Esophagus muscularis mucosa (tissue), 4 donors: ENCODE results near the gene NT5DC1. TPM values are rescaled to one million over a fixed set of nuclear protein-coding genes. Genes with fewer than 3 reads are reported as not detected.

Experiments used
- DNase-seq: peaks from one replicate; pipeline ENCODE4 v3.0.0-alpha.2; 2017; ENCODE audit errors: extremely low spot score
- H3K27ac ChIP-seq, 4 donors: fragments of 200-600 bp; sonication (generic); replicated peaks in 1 of 4; 1 replicate in 3 of 4; 2 replicates in 1 of 4; pipeline ENCODE4 v1.5.1; 2016 to 2019; ENCODE audit warnings: mild to moderate bottlenecking in 1 of 4
- H3K27me3 ChIP-seq, 4 donors: fragments of 200-600 bp; sonication (generic); one replicate each; pipeline versions ENCODE4 v1.5.1 to v1.6.0; 2016 to 2019
- H3K36me3 ChIP-seq, 4 donors: fragments of 200-600 bp; sonication (generic); one replicate each; pipeline ENCODE4 v1.5.1; 2016 to 2019
- H3K4me1 ChIP-seq, 4 donors: fragments of 200-600 bp; sonication (generic); one replicate each; pipeline ENCODE4 v1.5.1; 2016 to 2019
- H3K4me3 ChIP-seq, 4 donors: fragments of 200-600 bp; sonication (generic); 1 replicate in 2 of 4; 2 replicates in 2 of 4; pipeline ENCODE4 v1.5.1; 2016 to 2019; ENCODE audit warnings: mild to moderate bottlenecking in 4 of 4, moderate library complexity in 1 of 4
- H3K9me3 ChIP-seq, 4 donors: fragments of 200-600 bp; sonication (generic); 1 replicate in 3 of 4; 2 replicates in 1 of 4; pipeline ENCODE4 v1.5.1; 2016 to 2019
- CTCF ChIP-seq, 3 experiments: fragments of 200-600 bp in 2 of 3; fragments of 450-650 bp in 1 of 3; sonication (generic) in 2 of 3; IDR thresholded peaks; one replicate each; pipeline ENCODE4 v1.5.1; 2017 to 2019; ENCODE audit warnings: antibody characterized with exemption in 3 of 3, mild to moderate bottlenecking in 2 of 3, moderate library complexity in 1 of 3
- EP300 ChIP-seq: sonication (generic); formaldehyde crosslinking; IDR thresholded peaks from one replicate; pipeline ENCODE4 v1.6.1; 2017; ENCODE audit warnings: antibody characterized with exemption
- POLR2A ChIP-seq: fragments of 450-650 bp; IDR thresholded peaks from one replicate; pipeline ENCODE4 v1.6.1; 2017; ENCODE audit warnings: antibody characterized with exemption, moderate library complexity, mild to moderate bottlenecking, low read depth
- POLR2AphosphoS5 ChIP-seq, 2 donors: sonication (generic); formaldehyde crosslinking; IDR thresholded peaks; one replicate each; pipeline ENCODE4 v1.6.1; 2017; ENCODE audit warnings: antibody characterized with exemption in 2 of 2
- WGBS: methylation state at CpG from one replicate; pipeline ENCODE4 v1.1.5; 2018; 5-methylcytosine and 5-hydroxymethylcytosine counted together
- intact Hi-C: fragments of 100-400 bp; cut with DNase I; formaldehyde crosslinking; loops from one replicate; pipeline ENCODE4 v1.15.1; 2023
- total RNA-seq, 4 donors: library from RNA; depleted of rRNA; stranded (reverse); fragments of >200 nt; gene quantifications; one replicate each; pipeline versions ENCODE4 v1.1.0 to v1.2.1, GENCODE V29; 2016

The NT5DC1 gene
- total RNA-seq, 4 donors from 2014 or later, result 4.1 to 8.4 (median 6.7) TPM

GRCh38 chr6:116267836-116268588, 167.4 kb downstream of the NT5DC1 start:
- peaks cover 0 to 19% (median 1%) of the 10 kb centered on the region in 4 donors for H3K4me1 ChIP-seq
- no peak overlapping the region for H3K4me3 ChIP-seq
- H3K9me3 ChIP-seq, result no peaks in the 10 kb centered on the region
- intact Hi-C loops, result no loop called here
- WGBS, result 54% methylated on average over 3 of the region's 3 CpGs
- DNase-seq, result no peak
- no peaks in the 10 kb centered on the region for H3K27me3 ChIP-seq
- no peak for TF ChIP-seq EP300
- no peak for TF ChIP-seq POLR2AphosphoS5 (IDR thresholded peaks at IDR 0.05)
- TF ChIP-seq CTCF (IDR thresholded peaks at IDR 0.05), result no peak
- TF ChIP-seq POLR2A, result no peak
- peaks cover 0 to 15% (median 3%) of the 10 kb centered on the region in 4 donors for H3K36me3 ChIP-seq
- no peak overlapping the region for H3K27ac ChIP-seq

- Histone ChIP-seq H3K27me3 (no peaks in the 10 kb centered on the region), H3K4me1 (peaks cover 0 to 24% (median 4%) of the 10 kb centered on the region in 4 donors), H3K36me3 (peaks cover 0 to 20% (median 9%) of the 10 kb centered on the region in 4 donors), H3K27ac (no peak overlapping the region), H3K4me3 (no peak overlapping the region), H3K9me3 (no peaks in the 10 kb centered on the region)
- no peak for DNase-seq
- TF ChIP-seq CTCF (IDR thresholded peaks at IDR 0.05) (peak; percentile 60 to 78 (median 62)), POLR2AphosphoS5 (IDR thresholded peaks at IDR 0.05) (no peak), EP300 (no peak), POLR2A (no peak)
- WGBS, result 23% methylated on average over 3 of the region's 3 CpGs
- intact Hi-C loops, result no loop called here
Observed at GRCh38 chr6:116268589-116269293, 168.1 kb downstream of the NT5DC1 start.

- peaks cover 0 to 21% (median 17%) of the 10 kb centered on the region in 4 donors for H3K36me3 ChIP-seq
- DNase-seq, result no peak
- TF ChIP-seq CTCF (IDR thresholded peaks at IDR 0.05) (no peak), POLR2A (no peak), EP300 (no peak), POLR2AphosphoS5 (IDR thresholded peaks at IDR 0.05) (no peak)
- H3K27me3 ChIP-seq, result no peaks in the 10 kb centered on the region
- no peak overlapping the region for H3K27ac ChIP-seq
- no peak overlapping the region for H3K4me3 ChIP-seq
- H3K9me3 ChIP-seq, result no peaks in the 10 kb centered on the region
- H3K4me1 ChIP-seq, result peaks cover 18 to 48% (median 27%) of the 10 kb centered on the region in 4 donors
- WGBS, result 81% methylated on average over 2 of the region's 2 CpGs
- intact Hi-C loops, result loop anchor here (5.0 kb wide), 1 partner anchor 266 kb away; no protein-coding TSS in a partner anchor
Observed at GRCh38 chr6:116271149-116271708, 170.6 kb downstream of the NT5DC1 start.

- Histone ChIP-seq H3K36me3 (peaks cover 0 to 22% (median 17%) of the 10 kb centered on the region in 4 donors), H3K27me3 (no peaks in the 10 kb centered on the region), H3K4me3 (peak overlapping the region; percentile 78 to 95 (median 84)), H3K4me1 (peaks cover 42 to 68% (median 61%) of the 10 kb centered on the region in 4 donors), H3K9me3 (no peaks in the 10 kb centered on the region), H3K27ac (peak overlapping the region; percentile 95 to 99 (median 98))
- WGBS, result 17% methylated on average over 3 of the region's 3 CpGs
- intact Hi-C loops, result no loop called here
- DNase-seq, result no peak
- TF ChIP-seq POLR2A, result no peak
- TF ChIP-seq CTCF (IDR thresholded peaks at IDR 0.05), result no peak
- TF ChIP-seq POLR2AphosphoS5 (IDR thresholded peaks at IDR 0.05), result no peak
- TF ChIP-seq EP300, result no peak
Observed at GRCh38 chr6:116277124-116277523, 176.5 kb downstream of the NT5DC1 start.
